ENCODE measurements around the gene HOXD12. TPM values are rescaled to one million over a fixed set of nuclear protein-coding genes. Genes with fewer than 3 reads are reported as not detected.

HOXD12 gene
- total and polyA plus RNA-seq, 4 donors, result not detected

- H3K27me3 ChIP-seq (ENCODE audit: control insufficient read depth in 3 of 3, insufficient read depth in 3 of 3, low read length in 2 of 3), result peaks cover 51 to 93% (median 85%) of the 10 kb centered on the region in 3 donors
- ATAC-seq (ENCODE audit: insufficient read depth, low FRiP score) (no peak), DNase-seq (no peak)
- H3K4me1 ChIP-seq (ENCODE audit: control insufficient read depth in 5 of 5, insufficient read depth in 5 of 5, low read length in 5 of 5), result peaks cover 0 to 17% (median 4%) of the 10 kb centered on the region in 5 donors
- 22 to 25% methylated on average over 7 of the region's 7 CpGs for WGBS, 2 donors
- no peak overlapping the region for H3K9ac ChIP-seq (ENCODE audit: insufficient read depth in 1 of 2, low read length in 2 of 2)
- TF ChIP-seq CTCF (IDR thresholded peaks at IDR 0.05; ENCODE audit: control extremely low read depth, extremely low read depth), result no peak
- no peaks in the 10 kb centered on the region for H3K36me3 ChIP-seq (ENCODE audit: control insufficient read depth in 4 of 4, insufficient read depth in 4 of 4, low read length in 4 of 4)
- peaks cover 0 to 12% (median 0%) of the 10 kb centered on the region in 4 donors for H3K9me3 ChIP-seq (ENCODE audit: control insufficient read depth in 4 of 4, insufficient read depth in 3 of 4, low read length in 3 of 4)
- no peak overlapping the region for H3K4me3 ChIP-seq
- no peak overlapping the region for H3K27ac ChIP-seq (ENCODE audit: low read depth in 1 of 2, low read length in 1 of 2)
These were observed 3.6 kb downstream of the HOXD12 start for GRCh38 chr2:176103194-176103593.

GRCh38 chr2:176103742-176104315, 4.2 kb downstream of the HOXD12 start:
- H3K4me3 ChIP-seq, result no peak overlapping the region
- H3K27me3 ChIP-seq (ENCODE audit: control insufficient read depth in 3 of 3, insufficient read depth in 3 of 3, low read length in 2 of 3), result peaks cover 48 to 93% (median 84%) of the 10 kb centered on the region in 3 donors
- WGBS, 2 donors, result 5 to 7% methylated on average over 17 of the region's 17 CpGs
- no peak overlapping the region for H3K27ac ChIP-seq (ENCODE audit: low read depth in 1 of 2, low read length in 1 of 2)
- no peak for TF ChIP-seq CTCF (IDR thresholded peaks at IDR 0.05; ENCODE audit: control extremely low read depth, extremely low read depth)
- ATAC-seq (ENCODE audit: insufficient read depth, low FRiP score), result no peak
- H3K9ac ChIP-seq (ENCODE audit: insufficient read depth in 1 of 2, low read length in 2 of 2), result no peak overlapping the region
- no peaks in the 10 kb centered on the region for H3K36me3 ChIP-seq (ENCODE audit: control insufficient read depth in 4 of 4, insufficient read depth in 4 of 4, low read length in 4 of 4)
- no peak for DNase-seq
- H3K4me1 ChIP-seq (ENCODE audit: control insufficient read depth in 5 of 5, insufficient read depth in 5 of 5, low read length in 5 of 5), result peaks cover 0 to 17% (median 4%) of the 10 kb centered on the region in 5 donors
- peaks cover 0 to 12% (median 0%) of the 10 kb centered on the region in 4 donors for H3K9me3 ChIP-seq (ENCODE audit: control insufficient read depth in 4 of 4, insufficient read depth in 3 of 4, low read length in 3 of 4)

GRCh38 chr2:176104316-176105077, 4.9 kb downstream of the HOXD12 start:
- DNase-seq (no peak), ATAC-seq (ENCODE audit: insufficient read depth, low FRiP score) (no peak)
- peaks cover 0 to 17% (median 4%) of the 10 kb centered on the region in 5 donors for H3K4me1 ChIP-seq (ENCODE audit: control insufficient read depth in 5 of 5, insufficient read depth in 5 of 5, low read length in 5 of 5)
- WGBS, 2 donors, result 3 to 6% methylated on average over 53 to 56 of the region's 56 CpGs
- no peak for TF ChIP-seq CTCF (IDR thresholded peaks at IDR 0.05; ENCODE audit: control extremely low read depth, extremely low read depth)
- H3K9me3 ChIP-seq (ENCODE audit: control insufficient read depth in 4 of 4, insufficient read depth in 3 of 4, low read length in 3 of 4), result peaks cover 0 to 13% (median 0%) of the 10 kb centered on the region in 4 donors
- H3K27me3 ChIP-seq (ENCODE audit: control insufficient read depth in 3 of 3, insufficient read depth in 3 of 3, low read length in 2 of 3), result peaks cover 46 to 93% (median 84%) of the 10 kb centered on the region in 3 donors
- no peak overlapping the region for H3K4me3 ChIP-seq
- no peak overlapping the region for H3K27ac ChIP-seq (ENCODE audit: low read depth in 1 of 2, low read length in 1 of 2)
- no peak overlapping the region for H3K9ac ChIP-seq (ENCODE audit: insufficient read depth in 1 of 2, low read length in 2 of 2)
- H3K36me3 ChIP-seq (ENCODE audit: control insufficient read depth in 4 of 4, insufficient read depth in 4 of 4, low read length in 4 of 4), result no peaks in the 10 kb centered on the region

Measured in lung (tissue), 12 donors.